ENCODE results near the gene C1orf21.
A peak's percentile ranks its signal among the peaks of the same experiment; 100 is the strongest.

C1orf21 gene

DNA sequence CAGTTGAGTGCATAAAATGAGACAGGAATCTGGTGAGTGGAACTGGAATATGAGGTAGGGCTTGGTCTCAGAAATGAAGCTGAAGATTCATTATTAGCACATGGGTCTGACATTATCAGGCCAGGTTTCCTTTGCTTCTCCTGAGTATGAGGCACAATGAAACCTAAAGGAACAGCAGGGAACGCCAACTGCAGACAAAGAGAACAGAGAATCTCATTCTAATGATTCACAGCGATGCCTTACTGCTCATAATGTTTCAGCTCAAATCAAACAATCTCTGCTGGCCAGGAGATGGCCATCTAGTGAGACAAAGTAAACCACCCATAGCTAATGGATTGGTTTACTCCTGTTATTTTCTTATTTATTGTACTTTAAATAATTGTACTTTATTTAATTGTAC, 133.5 kb downstream of the C1orf21 start:
- no peak for DNase-seq

GRCh38 chr1:184524248-184524647, 137.4 kb downstream of the C1orf21 start:
- DNase-seq: no peak

- no peak for DNase-seq
Measured at GRCh38 chr1:184527402-184527801, 140.6 kb downstream of the C1orf21 start.

GRCh38 chr1:184530226-184530625, 143.4 kb downstream of the C1orf21 start:
- no peak for DNase-seq

- DNase-seq: no peak
Measured at GRCh38 chr1:184531296-184531695, 144.5 kb downstream of the C1orf21 start.

DNA sequence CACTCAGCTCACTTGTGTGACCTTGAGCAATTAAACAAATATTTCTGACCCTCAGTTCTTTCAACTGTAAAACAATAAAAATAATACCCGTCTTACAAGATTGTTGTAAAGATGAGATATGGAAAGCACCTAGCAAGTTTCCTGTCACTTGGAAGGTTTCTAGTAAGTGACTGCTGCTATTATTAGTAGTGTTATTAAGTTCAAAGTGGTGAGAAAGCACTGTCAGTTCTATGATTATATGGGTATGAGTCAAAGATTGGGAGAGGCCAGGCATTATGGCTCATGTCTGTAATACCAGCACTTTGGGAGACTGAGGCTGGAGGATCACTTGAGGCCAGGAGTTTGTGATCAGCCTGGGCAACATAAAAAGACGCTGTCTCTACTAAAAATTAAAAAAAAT, 145.4 kb downstream of the C1orf21 start:
- DNase-seq: no peak

GRCh38 chr1:184533049-184533448, 146.2 kb downstream of the C1orf21 start:
- no peak for DNase-seq

DNA sequence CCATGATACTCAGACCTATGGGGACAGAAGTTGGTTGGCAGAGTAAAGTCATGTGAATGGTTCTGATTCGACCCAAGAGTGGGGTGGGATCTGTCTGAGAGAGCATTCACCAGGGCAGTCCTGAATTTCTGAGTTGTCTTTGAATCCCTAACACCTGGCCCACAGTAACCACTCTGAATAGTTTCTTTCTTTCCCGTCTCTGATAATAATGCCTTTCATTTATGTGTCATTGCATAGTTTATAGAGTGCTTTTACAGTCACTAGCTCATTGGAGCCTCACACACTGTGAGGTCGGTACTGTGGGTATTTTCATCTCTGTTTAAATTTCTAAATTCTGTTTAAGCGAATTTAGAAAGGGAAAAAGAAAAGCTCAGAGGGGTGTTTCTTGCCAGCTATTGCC, 147.1 kb downstream of the C1orf21 start:
- no peak for DNase-seq

DNA sequence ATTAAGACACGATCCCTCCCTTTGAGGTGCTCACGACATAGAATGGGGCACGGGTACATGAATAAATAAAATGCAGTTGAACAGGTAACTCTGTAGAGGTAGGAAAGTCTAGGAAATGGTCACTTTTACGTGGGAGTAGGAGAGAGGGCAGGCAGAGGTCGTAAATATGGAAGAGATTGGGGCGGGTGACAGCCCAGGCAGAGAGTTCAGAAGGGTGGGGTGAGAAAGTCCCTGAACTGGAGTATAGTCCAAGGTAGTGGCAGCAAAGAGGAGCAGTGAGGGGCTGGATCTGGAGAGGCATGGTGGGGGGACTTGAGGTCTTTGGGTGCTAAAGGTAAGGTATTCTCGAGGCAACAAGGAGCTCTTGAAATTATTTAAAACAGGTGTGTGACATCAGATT, 147.9 kb downstream of the C1orf21 start:
- no peak for DNase-seq

DNA sequence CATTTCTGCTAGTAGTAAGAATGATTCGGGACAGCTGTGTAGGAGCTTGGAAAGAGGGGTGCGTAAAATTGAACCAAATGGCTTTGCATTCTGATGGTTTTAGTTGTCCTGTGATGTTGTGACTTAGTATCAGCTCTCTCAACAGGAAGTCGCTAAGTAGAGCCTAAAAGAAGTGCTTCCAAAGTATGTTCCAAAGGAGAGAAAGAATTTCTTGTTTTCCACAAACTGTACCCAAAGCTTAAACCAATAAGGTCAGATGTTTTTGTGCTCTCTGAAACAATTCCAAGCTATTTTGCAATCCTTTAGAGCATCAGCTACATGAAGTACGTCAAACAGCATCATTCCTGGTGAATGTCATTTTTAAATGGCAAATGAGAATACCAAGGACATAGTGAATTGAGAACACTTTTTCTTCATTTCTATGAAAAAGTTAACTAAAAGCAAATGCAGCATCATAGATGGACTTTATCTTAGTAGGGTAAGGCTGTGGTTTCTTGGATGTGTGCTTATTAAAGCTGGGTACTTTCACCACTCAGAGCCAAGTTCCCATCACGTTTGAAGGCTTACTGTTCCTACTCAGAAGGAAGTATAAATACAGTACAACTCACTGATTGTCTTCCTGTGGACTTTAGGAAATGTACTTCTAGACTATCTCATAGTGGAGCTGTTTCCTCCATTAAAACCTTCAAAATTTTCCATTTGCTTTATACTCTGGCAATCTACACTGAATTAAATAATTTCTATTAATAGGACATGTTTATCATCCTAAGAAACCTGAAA, 148.6 kb downstream of the C1orf21 start:
- DNase-seq: no peak

DNA sequence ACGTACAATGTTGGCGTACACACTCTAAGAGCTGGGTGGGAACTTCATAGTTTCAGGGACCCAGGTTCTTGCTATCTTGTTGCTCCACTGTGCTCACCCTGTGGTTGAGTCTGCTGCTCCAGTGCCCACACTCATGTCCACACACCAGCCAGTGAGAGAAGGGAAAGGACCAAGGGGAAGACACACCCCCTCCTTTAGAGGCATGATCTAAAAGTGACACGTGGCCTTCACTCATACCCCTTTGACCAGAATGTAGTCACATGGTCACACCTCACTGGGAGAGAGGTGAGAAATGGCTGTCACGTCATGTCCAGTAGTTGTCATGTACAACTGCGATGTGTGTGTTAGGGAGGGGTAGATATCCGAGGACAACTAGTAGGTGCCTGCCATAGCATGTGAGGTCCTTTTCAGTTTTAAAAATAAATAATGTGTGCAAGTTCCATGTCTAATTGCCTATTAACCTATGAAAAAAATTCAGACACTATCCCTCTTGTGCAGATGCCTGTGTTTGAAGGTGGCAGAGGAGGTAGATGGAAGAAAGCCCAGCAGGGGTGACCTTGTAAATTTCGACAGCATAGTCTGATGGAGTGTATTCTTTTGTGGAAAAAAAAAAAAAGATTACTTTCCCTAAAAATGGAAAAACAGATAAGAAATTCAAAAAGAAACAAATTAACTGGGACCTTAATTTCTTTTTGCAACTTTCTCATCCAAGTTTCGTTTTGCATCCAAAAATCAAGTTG, 149.6 kb downstream of the C1orf21 start:
- DNase-seq: no peak

DNA sequence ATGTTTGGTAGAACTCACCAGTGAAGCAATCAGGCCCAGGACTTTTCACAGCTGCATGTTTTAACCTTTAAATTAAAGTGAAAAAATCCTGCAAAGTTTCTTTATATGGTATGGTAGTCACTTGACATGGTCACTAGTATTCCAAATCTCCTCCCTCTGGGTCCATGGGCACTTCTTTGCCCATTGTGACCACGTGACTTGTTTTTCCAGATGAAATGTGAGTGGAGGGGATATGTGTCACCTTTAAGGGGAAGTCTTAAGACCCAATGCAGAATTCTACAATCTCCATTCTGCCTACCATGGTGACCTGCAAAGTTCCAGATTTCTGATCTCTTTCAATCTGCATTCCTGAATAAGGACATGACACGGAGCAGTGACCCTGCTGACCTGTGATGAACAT, 152.8 kb downstream of the C1orf21 start:
- DNase-seq: no peak

DNA sequence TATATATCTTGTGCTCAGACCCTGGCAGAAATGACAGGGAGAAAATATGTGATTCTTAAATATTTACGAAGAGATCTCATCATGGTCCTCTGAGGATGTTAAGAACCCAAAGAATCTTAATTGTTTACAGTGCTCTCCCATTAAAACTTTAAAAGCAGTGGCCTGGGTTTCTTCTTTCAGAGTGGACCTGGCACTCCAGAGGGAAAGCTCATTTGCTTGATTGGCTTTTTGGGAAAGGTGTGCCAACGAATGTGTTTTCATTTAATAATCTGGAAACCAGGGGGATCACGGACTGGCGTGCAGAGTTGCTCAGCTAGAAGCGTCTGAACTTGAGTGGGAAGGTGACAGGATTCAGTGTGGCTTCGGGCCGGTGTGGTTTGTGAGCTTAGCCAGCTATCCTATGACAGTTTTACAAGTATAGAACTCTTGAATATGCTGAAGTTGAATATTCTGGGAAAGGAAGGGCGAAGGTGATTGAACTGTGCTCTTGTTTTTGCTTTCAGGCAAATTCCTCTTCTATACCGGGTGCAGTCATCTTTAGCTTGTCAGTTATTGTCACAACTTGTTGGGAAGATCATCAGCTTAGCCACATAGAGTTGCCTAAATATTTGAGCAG, 154.8 kb downstream of the C1orf21 start:
- no peak for DNase-seq

DNA sequence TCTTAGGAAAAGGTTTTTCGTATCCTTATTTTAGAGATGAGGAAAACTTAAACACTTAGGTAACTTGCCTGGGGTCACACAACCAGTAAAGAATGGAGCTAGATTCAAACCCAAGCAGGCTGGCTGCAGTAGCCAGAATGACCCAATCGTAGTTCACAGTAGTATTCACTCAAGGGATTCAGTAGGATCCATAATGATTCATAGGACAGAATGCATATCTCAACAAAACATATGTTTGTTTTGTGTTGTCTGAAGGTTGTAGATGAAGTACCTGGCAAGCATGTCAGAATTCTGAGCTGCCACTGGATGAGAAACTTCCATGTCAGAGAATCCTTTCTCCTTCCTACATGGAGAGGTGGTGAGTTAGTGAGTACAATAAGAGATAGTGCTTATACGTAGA, 155.5 kb downstream of the C1orf21 start:
- DNase-seq: no peak

DNA sequence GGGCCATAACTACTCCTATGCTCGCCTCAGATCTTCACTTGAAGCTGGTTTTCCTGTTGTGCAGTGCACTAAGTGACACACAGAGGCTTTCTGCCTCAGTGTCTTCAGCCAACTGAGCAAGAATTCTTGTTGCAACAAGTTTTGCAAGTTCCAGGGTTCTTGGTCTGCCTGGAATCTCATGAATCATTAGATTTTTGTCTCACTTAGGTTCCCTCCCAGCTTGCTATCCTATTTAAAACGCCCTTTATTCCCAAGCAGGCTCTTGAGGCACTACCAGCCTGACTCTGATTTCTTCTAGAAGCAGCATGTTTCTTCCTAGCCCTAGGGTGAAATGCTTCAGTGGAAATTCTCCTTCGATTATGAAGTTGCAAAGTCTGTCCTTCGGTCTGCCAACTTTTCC, 158.8 kb downstream of the C1orf21 start:
- DNase-seq: no peak

DNA sequence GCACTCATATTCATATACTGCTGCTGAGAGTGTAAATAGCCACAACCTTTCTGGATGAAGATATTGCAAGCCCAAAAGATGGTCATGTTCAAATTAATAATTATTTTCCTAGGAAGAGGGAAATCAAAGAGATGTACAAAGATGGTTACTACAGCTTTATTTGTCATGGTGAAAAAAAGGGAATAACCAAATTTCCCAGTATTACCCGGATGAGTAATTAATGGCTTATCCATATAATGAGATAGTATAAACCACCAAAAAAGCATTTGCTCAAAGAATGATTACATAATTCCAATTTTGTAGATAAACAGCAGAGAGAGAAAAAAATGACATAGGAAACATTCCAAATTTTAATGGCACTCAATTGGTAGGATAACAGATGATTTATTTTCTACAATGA, 165.6 kb downstream of the C1orf21 start:
- DNase-seq: no peak

DNA sequence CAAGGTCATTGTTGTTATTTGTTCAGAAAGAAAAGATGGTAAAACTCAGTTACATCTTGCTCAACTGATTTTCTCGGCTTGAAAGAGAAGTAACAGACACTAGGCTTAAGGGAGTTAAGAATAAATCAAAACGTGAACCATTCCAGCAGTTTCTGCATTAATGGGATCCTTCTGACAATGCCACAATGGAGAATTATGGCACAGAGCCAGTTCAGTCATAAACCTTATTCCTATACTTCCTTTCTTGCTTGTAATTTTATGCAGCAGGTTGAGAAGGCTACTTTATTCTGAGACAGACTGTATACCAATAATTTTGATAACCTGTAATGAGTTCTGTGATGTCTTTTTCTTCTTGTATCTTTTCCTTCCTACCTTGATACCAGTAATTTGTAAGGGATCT, 167.0 kb downstream of the C1orf21 start:
- no peak for DNase-seq

GRCh38 chr1:184555665-184556641, 169.1 kb downstream of the C1orf21 start:
- peak; percentile 54 for DNase-seq

DNA sequence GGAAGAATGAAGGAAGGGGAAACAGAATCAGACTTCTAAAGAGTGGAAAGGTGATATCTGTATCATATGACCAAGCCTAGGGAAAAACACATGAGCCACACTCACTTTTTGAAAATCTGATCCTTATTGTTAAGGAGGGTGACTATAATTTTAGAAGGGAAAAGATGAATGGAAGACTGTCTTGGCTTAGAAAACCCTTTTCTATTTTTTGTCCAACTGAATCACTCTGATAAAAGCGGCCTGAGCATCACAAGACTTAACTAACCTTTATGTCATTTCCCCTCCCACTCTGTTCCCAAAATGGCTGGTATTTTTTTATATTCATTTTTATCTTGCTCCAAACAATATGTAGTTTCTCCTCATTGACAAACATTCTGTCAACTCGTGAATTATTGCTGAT, 169.8 kb downstream of the C1orf21 start:
- DNase-seq: no peak

GRCh38 chr1:184557423-184558347, 170.9 kb downstream of the C1orf21 start:
- no peak for DNase-seq

- DNase-seq: no peak
Measured at GRCh38 chr1:184558691-184559090, 171.9 kb downstream of the C1orf21 start.

All from NCI-H1694 (cell line).